Iris pigment epithelial cell (primary cell): ENCODE data around the gene STAT3.
A peak's percentile ranks its signal among the peaks of the same experiment; 100 is the strongest.
"Not testable (repeated sequence)": the region's sequence is repeated elsewhere in the genome, so short reads cannot be mapped to it uniquely, and the experiment has no call there.

Experiments used
- DNase-seq: peaks from one replicate; pipeline ENCODE4 v3.0.0-alpha.2; 2011; ENCODE audit warnings: low read depth

Gene STAT3

DNA sequence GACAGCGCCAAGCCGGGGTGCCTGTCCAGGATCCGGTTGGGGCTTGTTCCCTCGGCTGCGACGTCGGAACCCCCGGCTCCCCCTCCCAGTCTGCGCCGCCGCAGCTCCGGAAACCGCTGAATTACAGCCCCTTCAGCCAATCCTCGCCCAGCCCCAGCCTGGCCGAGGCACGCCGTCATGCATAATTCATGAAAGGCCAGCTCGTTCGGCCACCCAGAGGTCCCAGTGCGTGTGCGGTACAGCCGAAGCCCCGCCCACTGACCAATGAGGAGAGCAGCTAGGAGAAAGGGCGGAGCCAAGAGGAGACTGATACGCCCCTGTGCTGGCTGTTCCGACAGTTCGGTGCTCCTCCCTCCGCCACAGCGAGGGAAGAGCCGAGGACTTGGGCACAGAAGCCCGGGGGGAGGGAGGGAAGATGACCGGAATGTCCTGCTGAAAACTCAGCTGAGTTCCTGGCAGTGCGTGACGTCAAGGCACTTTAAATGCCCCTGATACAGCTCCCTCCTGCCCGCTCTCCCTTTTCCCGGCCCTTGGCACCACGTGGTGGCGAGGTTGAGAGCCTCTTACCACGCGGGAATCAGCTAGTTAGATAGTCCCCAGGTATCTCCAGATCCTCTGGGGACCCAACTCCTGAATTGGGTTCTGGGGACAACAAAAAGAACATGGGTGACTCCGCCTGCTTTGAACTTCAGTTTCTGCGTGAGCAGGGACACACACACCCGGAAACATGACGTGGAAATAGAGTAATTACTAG lies at the start of gene STAT3:
Gene STAT3, minus strand, starts transcription at position 62 of the 754 bp plus-strand sequence. CDS start 39,926 bp downstream, outside the sequence.
- peak; percentile 100 for DNase-seq

DNA sequence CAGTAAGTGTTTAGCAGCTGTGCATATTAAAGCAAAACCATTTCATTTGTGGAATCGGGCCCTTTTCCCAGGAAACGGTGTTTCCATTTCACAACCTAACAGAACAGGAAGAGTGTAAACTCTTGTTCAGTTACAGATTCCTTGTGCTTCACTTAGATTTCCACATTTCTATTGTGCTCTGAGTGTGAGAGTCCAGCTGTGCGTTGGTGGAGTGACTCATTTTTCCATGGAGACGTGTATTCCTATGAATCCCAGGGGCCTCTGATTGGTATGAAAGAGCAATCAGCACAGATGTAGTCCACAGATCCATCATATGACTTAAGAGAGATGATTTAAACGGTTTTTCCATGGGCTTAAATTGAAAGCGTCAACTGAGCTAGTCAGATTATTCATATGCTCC lies 48.1 kb upstream of the STAT3 start:
- peak; percentile 85 for DNase-seq

DNA sequence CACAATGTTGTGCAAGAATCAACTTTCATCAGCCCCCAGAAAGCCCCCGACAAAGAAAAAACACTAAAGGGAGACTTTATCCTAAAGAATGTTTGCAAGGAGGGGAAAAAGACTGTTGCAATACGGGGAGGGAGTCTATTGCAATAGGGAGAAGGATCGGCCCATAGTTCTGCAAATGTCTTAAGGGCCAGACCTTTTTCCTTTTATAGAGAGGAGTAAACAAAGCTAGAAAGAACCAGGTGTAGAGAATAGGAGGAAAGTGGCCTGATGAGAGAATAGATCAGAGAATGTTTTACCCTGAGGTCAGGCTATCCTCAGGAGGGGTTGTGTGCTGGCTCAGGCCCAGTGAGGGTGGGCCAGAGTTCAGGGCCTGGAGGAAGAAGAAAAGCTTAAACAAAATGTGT lies 43.5 kb upstream of the STAT3 start:
- DNase-seq, result peak; percentile 51

- no peak for DNase-seq
Observed at GRCh38 chr17:42429726-42430447, 41.6 kb upstream of the STAT3 start.

- peak; percentile 95 for DNase-seq
Observed at GRCh38 chr17:42428141-42428944, 40.1 kb upstream of the STAT3 start.

DNA sequence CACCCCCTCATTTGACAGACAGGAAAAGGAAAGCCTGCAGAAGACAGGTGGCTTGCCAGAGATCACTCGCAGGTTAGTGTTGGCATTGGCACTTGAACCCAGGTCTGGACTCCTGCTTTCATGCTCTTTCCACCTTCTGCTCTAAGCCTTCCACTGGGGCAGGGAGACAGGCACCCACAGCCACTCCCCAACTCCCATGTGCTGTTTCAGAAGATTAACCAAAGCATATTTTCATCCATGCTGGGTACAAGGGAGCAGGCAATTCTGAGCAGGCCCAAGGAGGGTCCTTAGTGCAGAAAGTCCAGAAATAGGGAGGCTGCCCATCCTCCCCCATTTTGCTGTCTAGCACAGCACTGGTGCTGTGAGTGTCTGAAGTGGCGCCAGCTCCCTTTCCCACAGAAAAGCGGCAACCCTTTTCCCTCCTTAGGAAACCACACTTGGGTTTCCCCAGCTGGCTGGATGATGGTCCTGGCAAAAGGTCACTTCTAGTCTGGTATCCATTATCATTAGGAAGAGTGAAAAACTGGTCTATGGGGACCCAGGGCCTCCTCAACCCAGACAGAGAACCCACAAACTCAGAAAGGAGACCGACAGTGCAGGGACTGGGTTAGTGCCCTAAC lies 36.9 kb upstream of the STAT3 start:
- DNase-seq, result no peak

DNA sequence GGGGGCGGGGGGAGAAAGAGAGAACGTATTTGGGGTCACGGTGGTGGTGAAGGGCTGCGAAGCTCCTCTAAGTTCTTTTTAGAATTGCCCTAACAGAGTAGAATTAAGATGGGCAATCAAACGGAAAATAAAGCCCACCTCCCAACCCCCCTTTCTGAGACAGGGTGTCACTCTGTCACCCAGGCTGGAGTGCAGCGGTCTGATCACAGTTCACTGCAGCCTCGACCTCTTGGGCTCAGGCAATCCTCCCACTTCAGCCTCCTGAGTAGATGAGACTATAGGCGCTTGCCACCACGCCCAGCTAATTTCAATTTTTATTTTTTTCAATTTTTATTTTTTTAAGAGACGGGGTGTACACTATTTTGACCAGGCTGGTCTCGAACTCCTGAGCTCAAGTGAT lies 35.5 kb upstream of the STAT3 start:
- DNase-seq, result no peak

- peak; percentile 97 for DNase-seq
Observed at GRCh38 chr17:42422958-42423712, 34.9 kb upstream of the STAT3 start, which contains the start of gene CAVIN1. Gene CAVIN1, minus strand, starts transcription at chr17:42423256. Its CDS starts 159 bp downstream, at chr17:42423097.

- peak; percentile 57 for DNase-seq
Observed at GRCh38 chr17:42422412-42422957, 34.2 kb upstream of the STAT3 start.

DNA sequence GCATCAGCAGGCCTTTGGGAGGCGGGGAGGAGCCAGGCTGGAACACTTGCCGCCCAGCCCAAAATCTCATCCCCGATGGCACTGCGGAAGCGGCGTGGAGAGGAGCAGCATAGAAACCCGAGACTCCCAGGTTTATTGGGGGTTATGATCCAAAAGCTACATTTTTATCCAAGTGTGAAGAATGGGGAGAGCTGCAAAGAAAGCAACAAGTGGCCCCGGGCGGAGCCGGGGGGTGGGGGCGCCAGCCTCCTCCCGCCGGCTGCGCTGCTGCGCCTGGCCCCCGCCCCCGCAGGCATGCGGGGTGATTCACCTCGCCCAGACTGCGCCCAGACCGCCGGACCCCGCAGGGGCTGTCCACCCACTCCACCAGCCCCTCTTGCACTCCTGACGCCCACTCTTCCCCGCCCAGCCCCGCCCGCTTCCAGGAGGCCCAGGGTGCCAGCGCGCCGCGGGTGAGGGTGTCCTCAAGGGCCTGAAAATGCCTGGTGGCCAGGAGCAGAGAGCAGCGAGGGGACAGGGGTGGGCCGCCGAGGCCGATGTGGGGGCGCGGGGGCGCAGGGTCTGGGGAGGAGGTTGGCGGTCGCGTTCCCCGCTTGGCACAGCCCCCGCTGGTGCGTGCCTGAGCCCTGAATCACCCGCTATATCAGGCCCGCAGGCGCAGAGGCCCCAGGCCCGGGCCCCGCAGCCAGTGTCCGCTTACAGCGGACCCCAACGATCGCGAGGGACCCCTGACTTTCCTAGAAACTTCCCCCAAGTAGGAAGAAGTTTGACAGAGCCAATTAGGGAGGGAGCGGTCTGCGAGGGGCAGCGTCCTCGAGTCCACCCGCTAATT lies 33.5 kb upstream of the STAT3 start:
- DNase-seq, result peak; percentile 79

GRCh38 chr17:42421136-42421506 lies 32.9 kb upstream of the STAT3 start:
- no peak for DNase-seq

DNA sequence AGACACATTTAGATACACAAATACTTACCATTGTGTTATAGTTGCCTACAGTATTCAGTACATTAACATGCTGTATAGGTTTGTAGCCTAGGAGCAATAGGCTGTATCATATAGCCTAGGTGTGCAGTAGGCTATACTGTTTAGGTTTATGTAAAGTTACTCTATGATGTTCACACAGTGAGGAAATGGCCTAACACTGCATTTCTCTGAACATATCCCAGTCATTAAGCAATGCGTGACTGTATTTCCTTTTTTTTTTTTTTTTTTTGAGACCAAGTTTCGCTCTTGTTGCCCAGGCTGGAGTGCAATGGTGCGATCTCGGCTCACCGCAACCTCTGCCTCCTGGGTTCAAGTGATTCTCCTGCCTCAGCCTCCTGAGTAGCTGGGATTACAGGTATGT lies 29.7 kb upstream of the STAT3 start:
- DNase-seq, result not testable (repeated sequence)

DNA sequence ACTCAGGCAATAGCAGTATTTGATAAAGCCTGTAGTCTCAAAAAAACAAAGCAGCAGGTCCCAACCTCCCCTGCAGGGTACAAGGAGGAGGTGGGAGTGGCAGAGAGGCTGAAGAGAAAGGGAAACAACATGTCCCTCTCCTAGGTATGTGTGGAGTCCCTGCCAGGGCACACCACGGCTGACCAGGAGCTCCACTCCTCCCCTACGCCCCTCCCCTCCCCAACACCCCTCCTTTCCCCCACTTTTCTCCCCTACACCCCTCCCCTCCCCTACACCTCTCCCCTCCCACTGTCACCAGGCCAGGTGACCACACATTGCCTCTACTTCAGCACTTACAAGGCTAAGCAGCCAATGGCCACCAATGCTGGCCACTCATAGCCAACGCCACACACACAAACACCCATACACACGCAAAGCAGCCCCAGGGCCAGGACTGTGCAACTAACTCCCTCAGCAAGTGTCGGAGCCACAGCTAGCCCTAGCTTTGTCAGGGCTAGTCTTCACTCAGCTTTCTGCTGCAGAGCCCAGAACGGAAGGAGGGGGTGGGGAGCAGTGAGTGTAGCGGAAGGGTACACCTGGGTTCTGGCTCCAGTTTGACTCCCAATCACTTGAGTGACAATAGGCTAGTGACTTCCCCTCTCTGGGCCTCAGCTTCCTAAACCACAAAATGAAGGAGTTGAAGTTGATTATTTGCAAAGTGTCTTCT lies 26.6 kb upstream of the STAT3 start:
- DNase-seq, result no peak

DNA sequence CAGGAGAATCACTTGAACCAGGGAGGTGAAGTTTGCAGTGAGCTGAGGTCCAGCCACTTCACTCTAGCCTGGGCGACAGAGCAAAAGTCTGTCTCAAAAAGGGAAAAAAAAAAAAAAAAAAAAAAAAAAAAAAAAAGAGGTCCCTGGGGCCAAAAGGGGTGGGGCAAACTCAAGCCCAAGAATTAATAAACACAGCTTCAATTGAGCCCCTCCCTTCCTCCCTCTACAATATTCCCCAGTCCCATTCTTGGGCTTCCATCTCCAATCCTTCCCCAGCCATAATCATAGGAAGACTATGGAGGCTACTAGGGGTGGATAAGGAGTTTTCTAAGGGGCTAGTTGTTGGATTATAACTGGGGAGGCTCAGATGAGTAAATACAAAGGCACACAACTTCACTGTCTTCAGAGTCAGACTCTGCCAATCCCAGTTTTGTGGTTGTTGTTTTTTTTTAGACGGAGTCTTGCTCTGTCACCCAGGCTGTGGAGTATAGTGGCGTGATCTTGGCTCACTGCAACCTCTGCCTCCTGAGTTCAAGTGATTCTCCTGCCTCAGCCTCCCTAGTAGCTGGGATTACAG lies 25.3 kb upstream of the STAT3 start:
- peak; percentile 56 for DNase-seq

GRCh38 chr17:42411905-42412679 lies 23.9 kb upstream of the STAT3 start:
- no peak for DNase-seq

- no peak for DNase-seq
Observed at GRCh38 chr17:42411361-42411760, 23.1 kb upstream of the STAT3 start.

DNA sequence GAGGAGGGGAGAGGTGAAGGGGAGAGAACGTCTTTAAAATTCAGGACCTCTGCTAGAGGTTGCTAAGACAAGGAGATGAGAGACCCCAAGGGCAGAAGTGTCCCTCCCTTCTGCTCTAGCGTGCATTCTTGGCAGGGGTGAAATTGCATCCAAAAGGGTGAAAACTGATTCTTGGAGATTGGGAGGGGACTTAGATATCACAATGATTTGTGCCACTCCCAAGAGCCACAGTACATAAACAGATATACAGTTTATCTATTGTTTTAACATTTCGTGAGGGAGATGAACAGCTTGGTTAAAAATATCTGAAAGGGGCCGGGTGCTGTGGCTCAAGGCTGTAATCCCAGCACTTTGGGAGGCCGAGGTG lies 22.1 kb upstream of the STAT3 start:
- no peak for DNase-seq
